Measurements from ENCODE around the gene C2orf68. TPM values are rescaled to one million over a fixed set of nuclear protein-coding genes. Genes with fewer than 3 reads are reported as not detected.
A peak's percentile ranks its signal among the peaks of the same experiment; 100 is the strongest.

C2orf68 gene
- total and polyA plus RNA-seq, 2 of the 13 experiments (the other 11 are each of a cell fraction or from before 2014, with no cell fraction given), result 47.1 to 77.4 TPM

DNA sequence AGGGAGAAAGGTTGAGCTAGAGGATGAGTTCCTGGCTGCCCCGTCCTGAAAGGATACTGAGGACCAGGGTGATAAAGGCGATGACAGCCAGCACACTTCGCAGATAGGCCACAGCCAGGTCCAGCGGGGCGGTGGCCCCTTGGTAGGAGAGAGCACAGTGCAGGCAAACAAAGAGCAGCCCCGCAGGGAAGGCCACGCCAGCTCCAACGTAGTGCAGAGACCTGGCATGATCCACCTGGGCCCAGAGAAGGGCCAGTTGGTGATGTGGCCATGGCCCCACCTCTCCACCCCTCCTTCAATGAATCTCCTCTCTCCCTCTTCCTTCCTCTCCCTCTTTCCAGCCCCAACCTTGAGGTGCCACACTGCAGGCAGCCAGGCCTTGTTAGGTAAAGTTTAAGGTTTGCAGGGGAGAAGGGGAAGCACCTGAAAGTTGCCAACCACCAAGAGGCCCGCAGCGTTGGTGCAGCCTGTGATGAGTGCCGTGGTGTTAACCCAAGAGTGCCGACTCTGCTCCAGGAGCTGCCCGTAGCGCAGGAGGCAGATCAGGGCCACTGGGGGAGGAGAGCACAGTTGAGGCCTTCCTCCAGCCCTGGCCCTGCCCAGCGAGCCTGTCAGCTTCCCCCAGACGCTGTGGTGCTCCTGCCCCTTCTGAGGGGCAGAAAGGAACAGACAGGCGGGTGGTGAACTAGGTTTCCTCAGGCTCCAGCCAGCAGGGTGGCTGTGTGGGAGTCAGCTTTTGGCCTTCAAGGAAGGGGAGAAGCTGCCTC is 12.2 kb downstream of the C2orf68 start:
- FAIRE-seq (no peak), ATAC-seq (no peak), DNase-seq (ENCODE audit: low spot score) (no peak)
- Histone ChIP-seq H3K4me2 (ENCODE audit: low read depth, low read length) (peak overlapping the region; percentile 16; the same call in 1 of the 2 replicates), H2AFZ (ENCODE audit: low read length) (no peak overlapping the region), H3K27me3 (ENCODE audit: control insufficient read depth in 1 of 2, insufficient read depth in 2 of 2, low read length in 2 of 2) (no peaks in the 10 kb centered on the region; a peak in 1 of 5 replicates), H3K4me3 (replicated peaks in 1 of 3; ENCODE audit: insufficient read depth in 1 of 3, low read depth in 2 of 3, low read length in 3 of 3) (no peak overlapping the region), H3K4me1 (ENCODE audit: insufficient read depth, low read length) (peaks cover 71% of the 10 kb centered on the region), H3K9ac (ENCODE audit: insufficient read depth, low read depth, low read length) (no peak overlapping the region), H4K20me1 (ENCODE audit: insufficient read depth, low read length) (0 out of 2 replicates have a peak, but pooled peaks cover 3% of the 10 kb centered on the region), H3K9me3 (ENCODE audit: low read length) (no peaks in the 10 kb centered on the region), H3K36me3 (replicated peaks in 1 of 2; ENCODE audit: control insufficient read depth in 1 of 2, insufficient read depth in 2 of 2, low read length in 2 of 2) (peaks cover 7 to 38% of the 10 kb centered on the region in 2 experiments), H3K27ac (ENCODE audit: extremely low read length, insufficient read depth, low read length) (peak overlapping the region; percentile 80), H3K79me2 (ENCODE audit: insufficient read depth, low read length) (peaks cover 53% of the 10 kb centered on the region)
- ChIA-PET CTCF (ENCODE audit: low intra/inter-chr PET ratio, low total read pairs) (no interaction called here), POLR2A (interaction anchor here (1.4 to 25.9 kb wide), 8 partner anchors 6 to 180 kb away, joined by 4 to 795 read pairs (median 94); partner anchors contain the start of genes C2orf68, GGCX, MAT2A and RNF181)
- no TSS peak for BruUV-seq (replicated peaks)
- 55% methylated on average over 12 of the region's 17 CpGs for WGBS (ENCODE audit: low lambda C conversion rate)
- intact Hi-C loops (cut with micrococcal nuclease; ENCODE audit: unreplicated experiment) (loop anchor here (5.0 kb wide), 1 partner anchor 177 kb away; no protein-coding TSS in a partner anchor), in situ Hi-C loops (cut with HindIII; ENCODE audit: extremely low pct_ligation_motif_present, low pct_unique_long_range_greater_than_20kb) (no loop called here)
- TF ChIP-seq RBM22 (optimal IDR thresholded peaks at IDR 0.05; ENCODE audit: low read length), result peak; percentile 24
- TF ChIP-seq, protein P1, sequence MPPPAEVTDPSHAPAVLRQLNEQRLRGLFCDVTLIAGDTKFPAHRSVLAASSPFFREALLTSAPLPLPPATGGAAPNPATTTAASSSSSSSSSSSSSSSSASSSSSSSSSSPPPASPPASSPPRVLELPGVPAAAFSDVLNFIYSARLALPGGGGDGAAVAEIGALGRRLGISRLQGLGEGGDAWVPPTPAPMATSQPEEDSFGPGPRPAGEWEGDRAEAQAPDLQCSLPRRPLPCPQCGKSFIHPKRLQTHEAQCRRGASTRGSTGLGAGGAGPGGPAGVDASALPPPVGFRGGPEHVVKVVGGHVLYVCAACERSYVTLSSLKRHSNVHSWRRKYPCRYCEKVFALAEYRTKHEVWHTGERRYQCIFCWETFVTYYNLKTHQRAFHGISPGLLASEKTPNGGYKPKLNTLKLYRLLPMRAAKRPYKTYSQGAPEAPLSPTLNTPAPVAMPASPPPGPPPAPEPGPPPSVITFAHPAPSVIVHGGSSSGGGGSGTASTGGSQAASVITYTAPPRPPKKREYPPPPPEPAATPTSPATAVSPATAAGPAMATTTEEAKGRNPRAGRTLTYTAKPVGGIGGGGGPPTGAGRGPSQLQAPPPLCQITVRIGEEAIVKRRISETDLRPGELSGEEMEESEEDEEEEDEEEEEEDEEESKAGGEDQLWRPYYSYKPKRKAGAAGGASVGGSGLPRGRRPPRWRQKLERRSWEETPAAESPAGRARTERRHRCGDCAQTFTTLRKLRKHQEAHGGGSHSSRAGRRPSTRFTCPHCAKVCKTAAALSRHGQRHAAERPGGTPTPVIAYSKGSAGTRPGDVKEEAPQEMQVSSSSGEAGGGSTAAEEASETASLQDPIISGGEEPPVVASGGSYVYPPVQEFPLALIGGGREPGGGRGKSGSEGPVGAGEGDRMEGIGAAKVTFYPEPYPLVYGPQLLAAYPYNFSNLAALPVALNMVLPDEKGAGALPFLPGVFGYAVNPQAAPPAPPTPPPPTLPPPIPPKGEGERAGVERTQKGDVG (CRISPR knock-in tag; IDR thresholded peaks at IDR 0.05; ENCODE audit: borderline replicate concordance), result peak; percentile 70; the same call in 1 of the 2 replicates
- TF ChIP-seq, protein P2, sequence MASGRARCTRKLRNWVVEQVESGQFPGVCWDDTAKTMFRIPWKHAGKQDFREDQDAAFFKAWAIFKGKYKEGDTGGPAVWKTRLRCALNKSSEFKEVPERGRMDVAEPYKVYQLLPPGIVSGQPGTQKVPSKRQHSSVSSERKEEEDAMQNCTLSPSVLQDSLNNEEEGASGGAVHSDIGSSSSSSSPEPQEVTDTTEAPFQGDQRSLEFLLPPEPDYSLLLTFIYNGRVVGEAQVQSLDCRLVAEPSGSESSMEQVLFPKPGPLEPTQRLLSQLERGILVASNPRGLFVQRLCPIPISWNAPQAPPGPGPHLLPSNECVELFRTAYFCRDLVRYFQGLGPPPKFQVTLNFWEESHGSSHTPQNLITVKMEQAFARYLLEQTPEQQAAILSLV (CRISPR knock-in tag; IDR thresholded peaks at IDR 0.05; ENCODE audit: borderline replicate concordance), result no peak
- no peak for TF ChIP-seq ATF7-NPFF (CRISPR knock-in tag; IDR thresholded peaks at IDR 0.05; ENCODE audit: low read depth)
- TF ChIP-seq ZNF331 (CRISPR knock-in tag; IDR thresholded peaks at IDR 0.05), result 0 out of 2 replicates have a peak, but pooled peaks have one; percentile 10
- TF ChIP-seq, protein P3, sequence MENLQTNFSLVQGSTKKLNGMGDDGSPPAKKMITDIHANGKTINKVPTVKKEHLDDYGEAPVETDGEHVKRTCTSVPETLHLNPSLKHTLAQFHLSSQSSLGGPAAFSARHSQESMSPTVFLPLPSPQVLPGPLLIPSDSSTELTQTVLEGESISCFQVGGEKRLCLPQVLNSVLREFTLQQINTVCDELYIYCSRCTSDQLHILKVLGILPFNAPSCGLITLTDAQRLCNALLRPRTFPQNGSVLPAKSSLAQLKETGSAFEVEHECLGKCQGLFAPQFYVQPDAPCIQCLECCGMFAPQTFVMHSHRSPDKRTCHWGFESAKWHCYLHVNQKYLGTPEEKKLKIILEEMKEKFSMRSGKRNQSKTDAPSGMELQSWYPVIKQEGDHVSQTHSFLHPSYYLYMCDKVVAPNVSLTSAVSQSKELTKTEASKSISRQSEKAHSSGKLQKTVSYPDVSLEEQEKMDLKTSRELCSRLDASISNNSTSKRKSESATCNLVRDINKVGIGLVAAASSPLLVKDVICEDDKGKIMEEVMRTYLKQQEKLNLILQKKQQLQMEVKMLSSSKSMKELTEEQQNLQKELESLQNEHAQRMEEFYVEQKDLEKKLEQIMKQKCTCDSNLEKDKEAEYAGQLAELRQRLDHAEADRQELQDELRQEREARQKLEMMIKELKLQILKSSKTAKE (CRISPR knock-in tag; IDR thresholded peaks at IDR 0.05; ENCODE audit: borderline replicate concordance), result no peak
- TF ChIP-seq HDAC6 (IDR thresholded peaks at IDR 0.05; ENCODE audit: low read depth, low read length), result no peak
- no peak for TF ChIP-seq ZFYVE20 (CRISPR knock-in tag; IDR thresholded peaks at IDR 0.05; ENCODE audit: borderline replicate concordance, low read depth)
- TF ChIP-seq NPAS2 (CRISPR knock-in tag; IDR thresholded peaks at IDR 0.05; ENCODE audit: borderline replicate concordance), result 0 out of 2 replicates have a peak, but pooled peaks have one; percentile 8
- TF ChIP-seq ZNF33B (CRISPR knock-in tag; IDR thresholded peaks at IDR 0.05), result 0 out of 2 replicates have a peak, but pooled peaks have one; percentile 32
- no peak for TF ChIP-seq HNRNPH1 (optimal IDR thresholded peaks at IDR 0.05; ENCODE audit: low read depth, low read length)
- TF ChIP-seq, protein P4, sequence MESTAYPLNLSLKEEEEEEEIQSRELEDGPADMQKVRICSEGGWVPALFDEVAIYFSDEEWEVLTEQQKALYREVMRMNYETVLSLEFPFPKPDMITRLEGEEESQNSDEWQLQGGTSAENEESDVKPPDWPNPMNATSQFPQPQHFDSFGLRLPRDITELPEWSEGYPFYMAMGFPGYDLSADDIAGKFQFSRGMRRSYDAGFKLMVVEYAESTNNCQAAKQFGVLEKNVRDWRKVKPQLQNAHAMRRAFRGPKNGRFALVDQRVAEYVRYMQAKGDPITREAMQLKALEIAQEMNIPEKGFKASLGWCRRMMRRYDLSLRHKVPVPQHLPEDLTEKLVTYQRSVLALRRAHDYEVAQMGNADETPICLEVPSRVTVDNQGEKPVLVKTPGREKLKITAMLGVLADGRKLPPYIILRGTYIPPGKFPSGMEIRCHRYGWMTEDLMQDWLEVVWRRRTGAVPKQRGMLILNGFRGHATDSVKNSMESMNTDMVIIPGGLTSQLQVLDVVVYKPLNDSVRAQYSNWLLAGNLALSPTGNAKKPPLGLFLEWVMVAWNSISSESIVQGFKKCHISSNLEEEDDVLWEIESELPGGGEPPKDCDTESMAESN (CRISPR knock-in tag; conservative IDR thresholded peaks at IDR 0.05), result no peak
- no peak for TF ChIP-seq ZFP36L2 (CRISPR knock-in tag; IDR thresholded peaks at IDR 0.05)
- no peak for TF ChIP-seq MIXL1 (CRISPR knock-in tag; IDR thresholded peaks at IDR 0.05)
